DLD1 (cell line): Measurements from ENCODE around the gene CDC26.
"Not testable (repeated sequence)": the region's sequence is repeated elsewhere in the genome, so short reads cannot be mapped to it uniquely, and the experiment has no call there.

ENCODE experiments used
- in situ Hi-C: cut with HindIII; loops from 2 replicates; pipeline ENCODE4 v1.10.0; 2017; ENCODE audit warnings: low sequenced_read_pairs

CDC26 gene

GRCh38 chr9:113244556-113244955 is 30.8 kb downstream of the CDC26 start:
- in situ Hi-C loops, result no loop called here

- in situ Hi-C loops, result no loop called here
Observed at GRCh38 chr9:113241161-113241560, 34.2 kb downstream of the CDC26 start.

- in situ Hi-C loops, result no loop called here
Observed at GRCh38 chr9:113238859-113239232, 36.5 kb downstream of the CDC26 start.

GRCh38 chr9:113238202-113238858 is 37.0 kb downstream of the CDC26 start:
- in situ Hi-C loops, result no loop called here

GRCh38 chr9:113237026-113237425 is 38.3 kb downstream of the CDC26 start:
- in situ Hi-C loops, result no loop called here

- in situ Hi-C loops, result not testable (repeated sequence)
Observed at GRCh38 chr9:113235701-113236255, 39.6 kb downstream of the CDC26 start.

- in situ Hi-C loops, result no loop called here
Observed at GRCh38 chr9:113231701-113232100, 43.7 kb downstream of the CDC26 start.

GRCh38 chr9:113228130-113228665 is 47.2 kb downstream of the CDC26 start:
- in situ Hi-C loops, result no loop called here

- in situ Hi-C loops, result no loop called here
Observed at GRCh38 chr9:113227436-113227835, 47.9 kb downstream of the CDC26 start.

GRCh38 chr9:113223963-113224362 is 51.4 kb downstream of the CDC26 start:
- in situ Hi-C loops, result no loop called here

- in situ Hi-C loops, result no loop called here
Observed at GRCh38 chr9:113222482-113222841, 52.9 kb downstream of the CDC26 start.

- in situ Hi-C loops, result no loop called here
Observed at GRCh38 chr9:113221800-113222481, 53.4 kb downstream of the CDC26 start.

- in situ Hi-C loops, result no loop called here
Observed at GRCh38 chr9:113221003-113221799, 54.2 kb downstream of the CDC26 start, which contains the start of the genes FKBP15 and SLC31A1. Gene FKBP15, minus strand, starts transcription at chr9:113221277. Its CDS starts 34 bp downstream, at chr9:113221243. Gene SLC31A1, plus strand, starts transcription at chr9:113221544. Its CDS starts 34,605 bp downstream, at chr9:113256149.

GRCh38 chr9:113220467-113221002 is 54.8 kb downstream of the CDC26 start:
- in situ Hi-C loops, result no loop called here

GRCh38 chr9:113219969-113220368 is 55.4 kb downstream of the CDC26 start:
- in situ Hi-C loops, result no loop called here

- in situ Hi-C loops, result no loop called here
Observed at GRCh38 chr9:113219186-113219936, 56.0 kb downstream of the CDC26 start.
